Keratinocyte (primary cell): ENCODE measurements around the gene SLC35E4. TPM values are rescaled to one million over a fixed set of nuclear protein-coding genes. Genes with fewer than 3 reads are reported as not detected.

Experiments
- DNase-seq: peaks from one replicate; pipeline ENCODE4 v3.0.0-alpha.2; 2011; ENCODE audit warnings: low read depth, missing footprints, low spot score
- FAIRE-seq: peaks from 2 replicates; lab custom pipeline; 2011; peaks lifted over from hg19 to GRCh38; lab: Jason Lieb, UNC
- H2AFZ ChIP-seq: 2 replicates; pipeline ENCODE4 v1.6.0; 2012; ENCODE audit warnings: low read length, control low read depth, inconsistent platforms; ENCODE audit not compliant: control insufficient read depth
- H3K27ac ChIP-seq: 2 replicates; pipeline ENCODE4 v1.5.1; 2011; ENCODE audit warnings: low read length; ENCODE audit not compliant: control insufficient read depth, insufficient read depth
- H3K27me3 ChIP-seq: 3 replicates; pipeline ENCODE4 v1.6.0; 2011; ENCODE audit warnings: low read length; ENCODE audit not compliant: control insufficient read depth, insufficient read depth; ENCODE audit errors: extremely low read depth
- H3K36me3 ChIP-seq, 2 experiments: 2 replicates in 1 of 2; 3 replicates in 1 of 2; pipeline ENCODE4 v1.5.1; 2011; ENCODE audit warnings: low read length in 2 of 2, mild to moderate bottlenecking in 1 of 2; ENCODE audit not compliant: control insufficient read depth in 2 of 2, insufficient read depth in 2 of 2; ENCODE audit errors: extremely low read depth in 1 of 2
- H3K4me1 ChIP-seq: 3 replicates; pipeline ENCODE4 v1.5.1; 2011; ENCODE audit warnings: low read length; ENCODE audit not compliant: control insufficient read depth, insufficient read depth; ENCODE audit errors: extremely low read depth
- H3K4me2 ChIP-seq: 3 replicates; pipeline ENCODE4 v1.6.0; 2011; ENCODE audit warnings: low read depth, low read length; ENCODE audit not compliant: control insufficient read depth, insufficient read depth; ENCODE audit errors: extremely low read depth
- H3K4me3 ChIP-seq, 3 experiments: fragments of 200-600 bp in 1 of 3; sonication (generic) in 1 of 3; 2 replicates in 2 of 3; 3 replicates in 1 of 3; pipeline ENCODE4 v1.5.1; 2011 to 2016; ENCODE audit warnings: low read length in 3 of 3, mild to moderate bottlenecking in 3 of 3, control low read depth in 2 of 3, inconsistent platforms in 1 of 3, low read depth in 1 of 3, mixed read lengths in 1 of 3, mixed run types in 1 of 3, moderate library complexity in 1 of 3; ENCODE audit not compliant: control insufficient read depth in 2 of 3, insufficient read depth in 2 of 3; ENCODE audit errors: extremely low read depth in 1 of 3
- H3K79me2 ChIP-seq: 2 replicates; pipeline ENCODE4 v1.6.0; 2012; ENCODE audit warnings: low read length; ENCODE audit not compliant: control insufficient read depth, insufficient read depth
- H3K9ac ChIP-seq: 3 replicates; pipeline ENCODE4 v1.6.0; 2011; ENCODE audit warnings: low read length; ENCODE audit not compliant: control insufficient read depth, insufficient read depth; ENCODE audit errors: extremely low read depth
- H3K9me1 ChIP-seq: 3 replicates; pipeline ENCODE4 v1.6.0; 2011; ENCODE audit warnings: low read length; ENCODE audit not compliant: control insufficient read depth, insufficient read depth; ENCODE audit errors: extremely low read depth
- H3K9me3 ChIP-seq: 2 replicates; pipeline ENCODE4 v1.5.1; 2012; ENCODE audit warnings: low read depth, low read length; ENCODE audit not compliant: control insufficient read depth
- H4K20me1 ChIP-seq: 3 replicates; pipeline ENCODE4 v1.6.0; 2011; ENCODE audit warnings: low read length; ENCODE audit not compliant: control insufficient read depth, insufficient read depth; ENCODE audit errors: extremely low read depth
- EZH2 ChIP-seq: IDR thresholded peaks from one replicate; pipeline ENCODE4 v1.6.1; 2012; ENCODE audit warnings: inconsistent platforms, mild to moderate bottlenecking, low read length, moderate library complexity
- dilution Hi-C: fragments of 300-500 bp; cut with MboI; formaldehyde crosslinking; loops from one replicate; pipeline ENCODE4 v1.7.0; 2020; ENCODE audit warnings: low sequenced_read_pairs; ENCODE audit not compliant: extremely low pct_ligation_motif_present
- polyA plus RNA-seq, 5 experiments: library from polyadenylated mRNA; depleted of rRNA in 3 of 5; stranded (reverse) in 3 of 5; stranded (forward) in 1 of 5; unstranded in 1 of 5; fragments of >200 nt; gene quantifications; 1 replicate in 1 of 5; 2 replicates in 3 of 5; 3 replicates in 1 of 5; pipeline versions ENCODE4 v1.2.1 to v1.2.3, GENCODE V29; 2011 to 2012; ENCODE audit warnings: missing spikeins in 2 of 5, low read depth in 1 of 5, low replicate concordance in 1 of 5
- TF ChIP-seq, protein P1 (sequence below), 3 experiments: IDR thresholded peaks in 1 of 3; conservative IDR thresholded peaks in 1 of 3; optimal IDR thresholded peaks in 1 of 3; 2 replicates in 2 of 3; 3 replicates in 1 of 3; pipeline versions ENCODE3 to v1.5.1; 2011; ENCODE audit warnings: low read length in 3 of 3, mild to moderate bottlenecking in 3 of 3, moderate library complexity in 2 of 3, control low read depth in 1 of 3, inconsistent platforms in 1 of 3; ENCODE audit not compliant: insufficient read depth in 2 of 3; ENCODE audit errors: extremely low read depth in 1 of 3

Gene SLC35E4
- polyA plus RNA-seq, 1 donor (not counting 4 experiments of a cell fraction or from before 2014, with no cell fraction given), result 2.3 TPM

DNA sequence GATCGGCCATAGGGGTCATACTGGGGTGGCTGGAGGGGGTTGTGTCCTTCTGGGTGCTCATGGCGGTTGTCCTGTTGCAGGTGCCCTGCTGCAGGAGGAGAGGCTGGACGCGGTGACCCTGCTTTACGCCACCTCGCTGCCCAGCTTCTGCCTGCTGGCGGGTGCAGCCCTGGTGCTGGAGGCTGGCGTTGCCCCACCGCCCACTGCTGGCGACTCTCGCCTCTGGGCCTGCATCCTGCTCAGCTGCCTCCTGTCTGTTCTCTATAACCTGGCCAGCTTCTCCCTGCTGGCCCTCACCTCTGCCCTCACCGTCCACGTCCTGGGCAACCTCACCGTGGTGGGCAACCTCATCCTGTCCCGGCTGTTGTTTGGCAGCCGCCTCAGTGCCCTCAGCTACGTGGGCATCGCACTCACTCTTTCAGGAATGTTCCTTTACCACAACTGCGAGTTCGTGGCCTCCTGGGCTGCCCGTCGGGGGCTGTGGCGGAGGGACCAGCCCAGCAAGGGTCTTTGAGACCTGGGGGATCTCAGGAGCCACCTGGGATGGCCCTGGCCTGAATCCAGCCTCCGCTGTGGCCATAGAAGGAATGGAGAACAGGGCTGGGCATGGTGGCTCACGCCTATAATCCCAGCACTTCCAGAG is 11.1 kb downstream of the SLC35E4 start:
- Histone ChIP-seq H3K4me1 (peaks cover 9% of the 10 kb centered on the region), H3K9ac (no peak overlapping the region), H3K27ac (no peak overlapping the region), H3K27me3 (no peaks in the 10 kb centered on the region), H2AFZ (no peak overlapping the region), H3K9me3 (no peaks in the 10 kb centered on the region), H3K4me3 (no peak overlapping the region), H4K20me1 (no peaks in the 10 kb centered on the region), H3K79me2 (no peaks in the 10 kb centered on the region), H3K4me2 (no peak overlapping the region), H3K36me3 (peaks cover 0 to 2% of the 10 kb centered on the region in 2 experiments), H3K9me1 (no peaks in the 10 kb centered on the region)
- dilution Hi-C loops, result no loop called here
- no peak for FAIRE-seq
- DNase-seq, result no peak
- TF ChIP-seq, protein P1, sequence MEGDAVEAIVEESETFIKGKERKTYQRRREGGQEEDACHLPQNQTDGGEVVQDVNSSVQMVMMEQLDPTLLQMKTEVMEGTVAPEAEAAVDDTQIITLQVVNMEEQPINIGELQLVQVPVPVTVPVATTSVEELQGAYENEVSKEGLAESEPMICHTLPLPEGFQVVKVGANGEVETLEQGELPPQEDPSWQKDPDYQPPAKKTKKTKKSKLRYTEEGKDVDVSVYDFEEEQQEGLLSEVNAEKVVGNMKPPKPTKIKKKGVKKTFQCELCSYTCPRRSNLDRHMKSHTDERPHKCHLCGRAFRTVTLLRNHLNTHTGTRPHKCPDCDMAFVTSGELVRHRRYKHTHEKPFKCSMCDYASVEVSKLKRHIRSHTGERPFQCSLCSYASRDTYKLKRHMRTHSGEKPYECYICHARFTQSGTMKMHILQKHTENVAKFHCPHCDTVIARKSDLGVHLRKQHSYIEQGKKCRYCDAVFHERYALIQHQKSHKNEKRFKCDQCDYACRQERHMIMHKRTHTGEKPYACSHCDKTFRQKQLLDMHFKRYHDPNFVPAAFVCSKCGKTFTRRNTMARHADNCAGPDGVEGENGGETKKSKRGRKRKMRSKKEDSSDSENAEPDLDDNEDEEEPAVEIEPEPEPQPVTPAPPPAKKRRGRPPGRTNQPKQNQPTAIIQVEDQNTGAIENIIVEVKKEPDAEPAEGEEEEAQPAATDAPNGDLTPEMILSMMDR (optimal IDR thresholded peaks at IDR 0.05 in 1 of 3, IDR thresholded peaks at IDR 0.05 in 1 of 3, conservative IDR thresholded peaks at IDR 0.05 in 1 of 3; ENCODE audit: extremely low read depth in 1 of 3, insufficient read depth in 2 of 3, low read length in 3 of 3), result no peak
- no peak for TF ChIP-seq EZH2

DNA sequence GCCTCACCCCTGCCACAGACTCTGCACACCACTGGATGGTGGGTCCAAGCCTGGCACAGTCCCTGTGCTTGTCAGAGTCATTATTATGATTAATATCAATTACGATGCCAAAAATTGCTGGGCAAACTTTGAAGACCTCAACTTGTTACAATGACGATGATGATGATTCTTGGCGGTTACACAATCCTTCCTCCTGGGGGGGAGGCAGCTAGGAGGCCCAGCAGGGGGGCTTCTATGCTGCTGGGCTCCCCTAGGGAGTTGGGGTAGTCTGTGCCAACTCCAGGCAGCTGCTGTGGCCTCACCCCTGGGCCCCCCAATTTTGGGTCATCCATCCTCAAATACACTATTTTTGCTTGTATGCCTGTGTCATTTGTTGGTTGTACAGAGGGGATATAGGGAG is 12.0 kb downstream of the SLC35E4 start:
- no peaks in the 10 kb centered on the region for H3K27me3 ChIP-seq
- H3K9me3 ChIP-seq, result no peaks in the 10 kb centered on the region
- no peak for TF ChIP-seq EZH2
- TF ChIP-seq, protein P1 (optimal IDR thresholded peaks at IDR 0.05 in 1 of 3, IDR thresholded peaks at IDR 0.05 in 1 of 3, conservative IDR thresholded peaks at IDR 0.05 in 1 of 3; ENCODE audit: extremely low read depth in 1 of 3, insufficient read depth in 2 of 3, low read length in 3 of 3), result no peak
- no peak overlapping the region for H3K4me3 ChIP-seq
- H3K36me3 ChIP-seq, result peaks cover 0 to 2% of the 10 kb centered on the region in 2 experiments
- dilution Hi-C loops, result no loop called here
- no peaks in the 10 kb centered on the region for H3K9me1 ChIP-seq
- no peak overlapping the region for H3K9ac ChIP-seq
- DNase-seq (no peak), FAIRE-seq (no peak)
- H4K20me1 ChIP-seq, result no peaks in the 10 kb centered on the region
- H2AFZ ChIP-seq, result no peak overlapping the region
- no peaks in the 10 kb centered on the region for H3K79me2 ChIP-seq
- H3K4me2 ChIP-seq, result no peak overlapping the region
- no peak overlapping the region for H3K27ac ChIP-seq
- H3K4me1 ChIP-seq, result peaks cover 9% of the 10 kb centered on the region
